Measurements from ENCODE around the gene PRG3. TPM values are rescaled to one million over a fixed set of nuclear protein-coding genes. Genes with fewer than 3 reads are reported as not detected.
"Not testable (repeated sequence)": the region's sequence is repeated elsewhere in the genome, so short reads cannot be mapped to it uniquely, and the experiment has no call there.

Gene PRG3
- total RNA-seq, 2 donors from 2014 or later: not detected

DNA sequence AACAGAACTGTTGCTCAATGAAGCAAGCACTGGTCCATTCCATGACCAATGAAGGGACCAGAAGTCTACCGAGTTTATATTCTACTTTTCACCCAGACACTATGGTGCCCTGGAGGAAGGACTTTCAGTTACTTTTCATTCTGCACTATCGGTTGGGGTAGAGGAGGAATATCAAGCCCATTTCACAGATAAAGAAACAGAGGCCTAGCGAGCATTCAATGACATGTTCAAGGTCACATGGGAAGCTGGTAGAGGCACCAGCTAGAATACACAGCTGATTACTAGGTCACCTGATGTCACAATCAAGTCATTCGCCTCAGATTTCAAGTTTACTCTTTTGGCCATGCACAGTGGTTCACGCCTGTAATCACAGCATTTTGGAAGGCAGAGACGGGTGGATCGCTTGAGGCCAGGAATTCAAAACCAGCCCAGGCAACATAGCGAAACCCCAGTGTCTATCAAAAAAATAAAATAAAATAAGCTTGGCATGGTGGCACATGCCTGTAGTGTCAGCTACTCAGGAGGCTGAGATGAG lies 27.1 kb upstream of the PRG3 start:
- Histone ChIP-seq H3K27ac (no peak overlapping the region), H3K27me3 (no peaks in the 10 kb centered on the region), H3K4me3 (no peak overlapping the region), H3K9me3 (no peaks in the 10 kb centered on the region), H3K9ac (ENCODE audit: low read depth in 2 of 2, low read length in 2 of 2) (no peak overlapping the region), H3K4me1 (no peaks in the 10 kb centered on the region), H3K36me3 (no peaks in the 10 kb centered on the region)
- intact Hi-C loops (cut with DNase I): no loop called here
- no peak for DNase-seq
- TF ChIP-seq CTCF (IDR thresholded peaks at IDR 0.05): no peak

GRCh38 chr11:57407010-57407920 lies 26.3 kb upstream of the PRG3 start:
- H3K4me1 ChIP-seq: no peaks in the 10 kb centered on the region
- no peaks in the 10 kb centered on the region for H3K9me3 ChIP-seq
- no peak overlapping the region for H3K27ac ChIP-seq
- no peak overlapping the region for H3K4me3 ChIP-seq
- intact Hi-C loops (cut with DNase I): no loop called here
- TF ChIP-seq CTCF (IDR thresholded peaks at IDR 0.05): no peak
- no peak for DNase-seq
- no peaks in the 10 kb centered on the region for H3K27me3 ChIP-seq
- no peaks in the 10 kb centered on the region for H3K36me3 ChIP-seq
- H3K9ac ChIP-seq (ENCODE audit: low read depth in 2 of 2, low read length in 2 of 2): no peak overlapping the region

DNA sequence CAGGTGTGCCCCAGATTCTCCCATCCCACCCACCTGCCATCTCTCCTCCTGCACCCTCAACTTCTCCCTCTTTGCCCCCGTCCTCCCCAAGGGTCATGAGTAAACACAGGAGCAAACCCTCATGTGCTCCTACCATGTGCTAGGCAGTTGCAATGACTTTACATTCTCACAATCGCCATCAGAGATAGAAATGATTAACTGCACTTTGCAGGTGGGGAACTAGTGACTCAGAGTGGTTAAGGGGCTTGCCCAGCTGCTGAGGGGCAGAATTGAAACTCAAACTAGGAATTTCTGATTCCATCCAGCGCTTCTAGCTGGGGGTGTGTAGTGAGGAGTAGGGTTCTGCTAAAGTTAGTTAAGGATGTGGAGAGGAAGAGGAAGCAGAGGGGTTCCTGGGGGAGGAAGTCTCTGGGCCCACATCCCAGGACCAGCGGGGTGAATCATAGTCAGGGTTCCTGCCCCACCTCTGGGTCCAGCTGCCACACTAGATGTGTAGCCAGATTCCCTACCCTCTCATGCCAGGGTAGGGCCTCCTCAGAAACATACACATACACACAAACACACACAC lies 25.5 kb upstream of the PRG3 start:
- Histone ChIP-seq H3K27ac (no peak overlapping the region), H3K27me3 (no peaks in the 10 kb centered on the region), H3K9me3 (no peaks in the 10 kb centered on the region), H3K4me3 (no peak overlapping the region), H3K4me1 (no peaks in the 10 kb centered on the region), H3K36me3 (no peaks in the 10 kb centered on the region), H3K9ac (ENCODE audit: low read depth in 2 of 2, low read length in 2 of 2) (no peak overlapping the region)
- DNase-seq: no peak
- TF ChIP-seq CTCF (IDR thresholded peaks at IDR 0.05): no peak
- intact Hi-C loops (cut with DNase I): no loop called here

- Histone ChIP-seq H3K27ac (no peak overlapping the region), H3K4me1 (no peaks in the 10 kb centered on the region), H3K27me3 (no peaks in the 10 kb centered on the region), H3K36me3 (no peaks in the 10 kb centered on the region), H3K4me3 (no peak overlapping the region), H3K9me3 (no peaks in the 10 kb centered on the region), H3K9ac (ENCODE audit: low read depth in 2 of 2, low read length in 2 of 2) (no peak overlapping the region)
- TF ChIP-seq CTCF (IDR thresholded peaks at IDR 0.05): no peak
- intact Hi-C loops (cut with DNase I): no loop called here
- no peak for DNase-seq
Measured at GRCh38 chr11:57405271-57405860, 24.4 kb upstream of the PRG3 start.

DNA sequence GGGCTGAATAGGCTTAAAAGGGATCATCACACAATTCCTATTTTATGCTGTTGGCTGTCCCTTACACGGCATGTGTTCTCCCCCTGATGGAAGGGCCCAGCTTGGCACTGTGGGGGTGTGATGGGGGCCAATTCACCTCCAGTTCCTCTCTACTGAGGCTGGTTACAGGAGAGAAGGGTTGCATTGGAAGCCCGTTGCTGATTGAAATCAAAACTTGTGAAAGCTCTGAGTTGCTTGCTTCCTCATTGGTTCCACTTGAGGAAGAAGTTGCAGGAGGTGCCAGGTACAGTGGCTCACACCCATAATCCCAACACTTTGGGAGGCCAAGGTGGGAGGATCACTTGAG lies 22.8 kb upstream of the PRG3 start:
- Histone ChIP-seq H3K4me3 (no peak overlapping the region), H3K36me3 (no peaks in the 10 kb centered on the region), H3K27me3 (no peaks in the 10 kb centered on the region), H3K9ac (ENCODE audit: low read depth in 2 of 2, low read length in 2 of 2) (no peak overlapping the region), H3K9me3 (no peaks in the 10 kb centered on the region), H3K4me1 (no peaks in the 10 kb centered on the region), H3K27ac (no peak overlapping the region)
- intact Hi-C loops (cut with DNase I): no loop called here
- TF ChIP-seq CTCF (IDR thresholded peaks at IDR 0.05): no peak
- no peak for DNase-seq

DNA sequence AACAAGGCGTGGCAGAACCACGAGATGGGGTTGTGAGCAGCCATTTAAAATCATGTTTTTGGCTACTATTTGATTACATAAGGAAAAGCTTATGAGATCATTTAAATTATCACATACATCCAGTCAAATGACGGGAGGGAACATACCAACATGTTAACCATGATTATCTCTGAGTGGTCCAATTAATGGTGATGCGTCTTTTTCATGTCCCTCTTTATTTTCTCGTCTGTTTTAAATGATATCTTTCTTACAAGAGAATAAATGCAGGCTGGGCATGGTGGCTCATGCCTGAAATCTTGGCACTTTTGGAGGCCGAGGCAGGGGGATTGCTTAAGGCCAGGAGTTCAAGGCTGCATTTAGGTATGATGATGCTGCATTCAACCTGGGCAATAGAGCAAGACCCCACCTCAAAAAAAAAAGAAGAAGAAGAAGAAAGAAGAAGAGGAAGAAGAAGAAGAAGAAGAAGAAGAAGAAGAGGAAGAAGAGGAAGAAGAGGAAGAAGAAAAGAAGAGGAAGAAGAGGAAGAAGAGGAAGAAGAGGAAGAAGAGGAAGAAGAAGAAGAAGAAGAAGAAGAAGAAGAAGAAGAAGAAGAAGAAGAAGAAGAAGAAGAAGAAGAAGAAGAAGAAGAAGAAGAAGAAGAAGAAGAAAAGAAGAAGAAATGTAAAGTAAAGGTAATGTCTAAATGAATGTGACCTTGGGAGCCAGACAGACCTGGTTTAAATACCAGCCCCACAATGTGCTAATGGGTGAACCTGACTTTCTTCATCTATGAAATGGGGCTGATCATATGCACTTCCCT lies 22.3 kb upstream of the PRG3 start:
- H3K27ac ChIP-seq; H3K4me3 ChIP-seq; H3K4me1 ChIP-seq; H3K9ac ChIP-seq (ENCODE audit: low read depth in 2 of 2, low read length in 2 of 2); H3K27me3 ChIP-seq; H3K36me3 ChIP-seq; DNase-seq; H3K9me3 ChIP-seq; intact Hi-C loops (cut with DNase I): not testable (repeated sequence)
